GM12801 (cell line): ENCODE results near the gene ESRRG.

Experiments
- CTCF ChIP-seq: IDR thresholded peaks from one replicate; pipeline ENCODE4 v1.5.1; 2011; ENCODE audit warnings: control low read depth; ENCODE audit not compliant: insufficient read length; ENCODE audit errors: extremely low read depth

ESRRG gene

GRCh38 chr1:216750031-216750627 is 26.9 kb upstream of the ESRRG start:
- no peak for TF ChIP-seq CTCF

- TF ChIP-seq CTCF, result no peak
These were observed 26.0 kb upstream of the ESRRG start for GRCh38 chr1:216749232-216749631.

GRCh38 chr1:216742625-216743024 is 19.4 kb upstream of the ESRRG start:
- TF ChIP-seq CTCF, result no peak

GRCh38 chr1:216740331-216740730 is 17.1 kb upstream of the ESRRG start:
- TF ChIP-seq CTCF, result no peak

GRCh38 chr1:216739793-216740192 is 16.6 kb upstream of the ESRRG start:
- TF ChIP-seq CTCF, result no peak

- no peak for TF ChIP-seq CTCF
These were observed 8.9 kb upstream of the ESRRG start for GRCh38 chr1:216732121-216732520.

- TF ChIP-seq CTCF, result no peak
These were observed 8.3 kb upstream of the ESRRG start for GRCh38 chr1:216731562-216731961.
